ENCODE data around the gene NFIX. TPM values are rescaled to one million over a fixed set of nuclear protein-coding genes. Genes with fewer than 3 reads are reported as not detected.
A peak's percentile ranks its signal among the peaks of the same experiment; 100 is the strongest.

NFIX gene
- total and polyA plus RNA-seq, 2 of the 13 experiments (the other 11 are each of a cell fraction or from before 2014, with no cell fraction given) = 3.4 to 5.4 TPM

GRCh38 chr19:13116282-13117175 is 121.3 kb downstream of the NFIX start, which contains the start of gene TRMT1 (continued):
- no peak for TF ChIP-seq HNRNPK (IDR thresholded peaks at IDR 0.05; ENCODE audit: low read depth, low read length, poor library complexity, severe bottlenecking)
- no peak for TF ChIP-seq MEF2D (CRISPR knock-in tag; IDR thresholded peaks at IDR 0.05)
- no peak for TF ChIP-seq ZNF562 (CRISPR knock-in tag; IDR thresholded peaks at IDR 0.05; ENCODE audit: borderline replicate concordance)
- peak; percentile 40; the same call in 1 of the 2 replicates for TF ChIP-seq ARID5B (CRISPR knock-in tag; IDR thresholded peaks at IDR 0.05)
- peak; percentile 40; the same call in 1 of the 2 replicates for TF ChIP-seq ARID3A (IDR thresholded peaks at IDR 0.05; ENCODE audit: low read depth, low read length)
- no peak for TF ChIP-seq RBAK (CRISPR knock-in tag; IDR thresholded peaks at IDR 0.05)
- peak; percentile 32; the same call in 1 of the 2 replicates for TF ChIP-seq ZNF639 (CRISPR knock-in tag; conservative IDR thresholded peaks at IDR 0.05)
- TF ChIP-seq FOSL2 (CRISPR knock-in tag; IDR thresholded peaks at IDR 0.05) = peak; percentile 47
- TF ChIP-seq ZNF256 (CRISPR knock-in tag; conservative IDR thresholded peaks at IDR 0.05) = no peak; the same call in 1 of the 2 replicates
- TF ChIP-seq ZMYM2 (CRISPR knock-in tag; IDR thresholded peaks at IDR 0.05) = peak; percentile 87; the same call in 1 of the 2 replicates
- TF ChIP-seq ATF4 (CRISPR knock-in tag; IDR thresholded peaks at IDR 0.05) = 0 out of 4 replicates have a peak, but pooled peaks of 1 of the 2 experiments have one; percentile 20
- no peak for TF ChIP-seq PPARG (CRISPR knock-in tag; conservative IDR thresholded peaks at IDR 0.05)
- no peak for TF ChIP-seq SMAD9 (CRISPR knock-in tag; IDR thresholded peaks at IDR 0.05)
- no peak for TF ChIP-seq CEBPB (IDR thresholded peaks at IDR 0.05; ENCODE audit: borderline replicate concordance, low read depth, low read length)
- peak; percentile 88; the same call in 1 of the 2 replicates for TF ChIP-seq THAP9 (CRISPR knock-in tag; IDR thresholded peaks at IDR 0.05; ENCODE audit: borderline replicate concordance)
- TF ChIP-seq YY1 (IDR thresholded peaks at IDR 0.05; ENCODE audit: insufficient read depth, insufficient replicate concordance, low read depth, low read length) = peak; percentile 99
